ENCODE measurements around the gene TMEM37. TPM values are rescaled to one million over a fixed set of nuclear protein-coding genes. Genes with fewer than 3 reads are reported as not detected.

The TMEM37 gene
- total RNA-seq, 1 experiment from 2014 or later = 9.6 TPM

GRCh38 chr2:119417908-119418307, 13.7 kb upstream of the TMEM37 start:
- ChIA-PET CTCF (interaction anchor here (0.6 kb wide), 1 partner anchor 225 kb away, joined by 3 read pairs; no protein-coding TSS in a partner anchor), POLR2A (no interaction called here)
- peaks cover 12% of the 10 kb centered on the region for H3K4me1 Mint-ChIP-seq
- DNase-seq (ENCODE audit: low spot score) (no peak), ATAC-seq (no peak)
- no peak overlapping the region for H3K4me3 Mint-ChIP-seq
- H3K27me3 Mint-ChIP-seq (ENCODE audit: low read depth) = peaks cover 13% of the 10 kb centered on the region
- no peak for TF ChIP-seq NR3C1 (CRISPR knock-in tag; conservative IDR thresholded peaks at IDR 0.05; ENCODE audit: low read depth)
- peaks cover 47% of the 10 kb centered on the region for H3K9me3 Mint-ChIP-seq
- H3K27ac Mint-ChIP-seq = no peak overlapping the region
- H3K36me3 Mint-ChIP-seq = peaks cover 21% of the 10 kb centered on the region

- H3K9me3 Mint-ChIP-seq = peaks cover 40% of the 10 kb centered on the region
- TF ChIP-seq ZNF317 (CRISPR knock-in tag; IDR thresholded peaks at IDR 0.05; ENCODE audit: borderline replicate concordance, low read depth) (no peak), CDX4 (CRISPR knock-in tag; IDR thresholded peaks at IDR 0.05; ENCODE audit: borderline replicate concordance) (no peak), CREB1 (CRISPR knock-in tag; IDR thresholded peaks at IDR 0.05) (no peak), SMAD4 (CRISPR knock-in tag; IDR thresholded peaks at IDR 0.05) (no peak)
- H3K36me3 Mint-ChIP-seq = peaks cover 21% of the 10 kb centered on the region
- H3K4me1 Mint-ChIP-seq = peaks cover 12% of the 10 kb centered on the region
- ChIA-PET POLR2A (no interaction called here), CTCF (interaction anchor here (0.8 kb wide), 1 partner anchor 57 kb away, joined by 4 read pairs; no protein-coding TSS in a partner anchor)
- DNase-seq (ENCODE audit: low spot score) (no peak), ATAC-seq (no peak)
- peaks cover 13% of the 10 kb centered on the region for H3K27me3 Mint-ChIP-seq (ENCODE audit: low read depth)
- no peak overlapping the region for H3K27ac Mint-ChIP-seq
- H3K4me3 Mint-ChIP-seq = no peak overlapping the region
Observed at GRCh38 chr2:119419065-119419464, 12.6 kb upstream of the TMEM37 start.

GRCh38 chr2:119419803-119420508, 11.7 kb upstream of the TMEM37 start:
- Mint-ChIP-seq H3K27me3 (ENCODE audit: low read depth) (peaks cover 14% of the 10 kb centered on the region), H3K4me1 (peaks cover 12% of the 10 kb centered on the region), H3K36me3 (peaks cover 21% of the 10 kb centered on the region), H3K4me3 (no peak overlapping the region), H3K9me3 (peaks cover 31% of the 10 kb centered on the region), H3K27ac (no peak overlapping the region)
- DNase-seq (ENCODE audit: low spot score) (no peak), ATAC-seq (no peak)
- POLR2A ChIA-PET = no interaction called here
- CTCF ChIA-PET = interaction anchor here (0.8 kb wide), 2 partner anchors 23 to 56 kb away, joined by 3 to 4 read pairs; no protein-coding TSS in a partner anchor
- TF ChIP-seq MLX (CRISPR knock-in tag; IDR thresholded peaks at IDR 0.05) (no peak), SMAD3 (CRISPR knock-in tag; IDR thresholded peaks at IDR 0.05; ENCODE audit: borderline replicate concordance) (no peak), STAT6 (CRISPR knock-in tag; conservative IDR thresholded peaks at IDR 0.05; ENCODE audit: low read depth) (no peak), RORB (CRISPR knock-in tag; IDR thresholded peaks at IDR 0.05) (no peak), GTF2I (CRISPR knock-in tag; conservative IDR thresholded peaks at IDR 0.05) (no peak), RELA (CRISPR knock-in tag; IDR thresholded peaks at IDR 0.05; ENCODE audit: borderline replicate concordance) (no peak), EMX1 (CRISPR knock-in tag; IDR thresholded peaks at IDR 0.05) (no peak), JUN (CRISPR knock-in tag; IDR thresholded peaks at IDR 0.05) (no peak), ZNF219 (CRISPR knock-in tag; IDR thresholded peaks at IDR 0.05; ENCODE audit: borderline replicate concordance) (no peak), ZNF232 (CRISPR knock-in tag; IDR thresholded peaks at IDR 0.05) (no peak), ATF3 (CRISPR knock-in tag; conservative IDR thresholded peaks at IDR 0.05) (no peak), SMAD4 (CRISPR knock-in tag; IDR thresholded peaks at IDR 0.05) (no peak), ZNF138 (CRISPR knock-in tag; conservative IDR thresholded peaks at IDR 0.05) (no peak), HMGXB4 (CRISPR knock-in tag; IDR thresholded peaks at IDR 0.05) (no peak)

Data from WTC11 (cell line).